ENCODE measurements around the gene WWP2.

DNA sequence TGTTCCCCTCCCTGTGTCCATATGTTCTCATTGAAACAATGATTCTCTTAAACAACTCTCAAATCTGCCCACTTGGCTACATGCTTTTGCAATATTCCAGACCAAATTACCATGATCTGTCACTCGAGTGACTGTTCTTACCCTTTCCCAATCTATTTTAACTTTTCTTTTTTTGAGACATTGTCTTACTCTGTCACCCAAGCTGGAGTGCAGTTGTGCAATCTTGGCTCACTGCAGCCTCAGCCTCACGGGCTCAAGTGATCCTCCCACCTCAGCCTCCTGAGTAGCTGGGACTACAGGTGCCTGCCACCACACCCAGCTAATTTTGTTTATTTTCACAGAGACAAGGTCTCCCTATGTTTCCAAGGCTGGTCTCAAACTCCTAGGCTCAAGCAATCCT lies 130.2 kb downstream of the WWP2 start:
- no peak for TF ChIP-seq CTCF (IDR thresholded peaks at IDR 0.05; ENCODE audit: poor library complexity, severe bottlenecking)
- no peak for TF ChIP-seq POLR2AphosphoS5 (IDR thresholded peaks at IDR 0.05)
- no peak for TF ChIP-seq REST (IDR thresholded peaks at IDR 0.05; ENCODE audit: borderline replicate concordance)
- TF ChIP-seq EP300 (conservative IDR thresholded peaks at IDR 0.05; ENCODE audit: poor library complexity, severe bottlenecking) = no peak
- no peak for TF ChIP-seq EZH2 (IDR thresholded peaks at IDR 0.05; ENCODE audit: borderline replicate concordance, insufficient read depth, low read length, poor library complexity, severe bottlenecking)
- TF ChIP-seq SMC3 (conservative IDR thresholded peaks at IDR 0.05; ENCODE audit: poor library complexity) = no peak
- no peak for TF ChIP-seq TAF1 (IDR thresholded peaks at IDR 0.05; ENCODE audit: low read depth)
- TF ChIP-seq MXI1 (conservative IDR thresholded peaks at IDR 0.05; ENCODE audit: poor library complexity, severe bottlenecking) = no peak
- TF ChIP-seq RAD21 (conservative IDR thresholded peaks at IDR 0.05) = no peak
